GF-D8 (cell line): ENCODE data around the gene DAPK1.
A peak's percentile ranks its signal among the peaks of the same experiment; 100 is the strongest.
"Not testable (repeated sequence)": the region's sequence is repeated elsewhere in the genome, so short reads cannot be mapped to it uniquely, and the experiment has no call there.

Source experiments
- DNase-seq: peaks from one replicate; lab custom pipeline; 2025; lab: John Stamatoyannopoulos, UW

The DAPK1 gene

DNA sequence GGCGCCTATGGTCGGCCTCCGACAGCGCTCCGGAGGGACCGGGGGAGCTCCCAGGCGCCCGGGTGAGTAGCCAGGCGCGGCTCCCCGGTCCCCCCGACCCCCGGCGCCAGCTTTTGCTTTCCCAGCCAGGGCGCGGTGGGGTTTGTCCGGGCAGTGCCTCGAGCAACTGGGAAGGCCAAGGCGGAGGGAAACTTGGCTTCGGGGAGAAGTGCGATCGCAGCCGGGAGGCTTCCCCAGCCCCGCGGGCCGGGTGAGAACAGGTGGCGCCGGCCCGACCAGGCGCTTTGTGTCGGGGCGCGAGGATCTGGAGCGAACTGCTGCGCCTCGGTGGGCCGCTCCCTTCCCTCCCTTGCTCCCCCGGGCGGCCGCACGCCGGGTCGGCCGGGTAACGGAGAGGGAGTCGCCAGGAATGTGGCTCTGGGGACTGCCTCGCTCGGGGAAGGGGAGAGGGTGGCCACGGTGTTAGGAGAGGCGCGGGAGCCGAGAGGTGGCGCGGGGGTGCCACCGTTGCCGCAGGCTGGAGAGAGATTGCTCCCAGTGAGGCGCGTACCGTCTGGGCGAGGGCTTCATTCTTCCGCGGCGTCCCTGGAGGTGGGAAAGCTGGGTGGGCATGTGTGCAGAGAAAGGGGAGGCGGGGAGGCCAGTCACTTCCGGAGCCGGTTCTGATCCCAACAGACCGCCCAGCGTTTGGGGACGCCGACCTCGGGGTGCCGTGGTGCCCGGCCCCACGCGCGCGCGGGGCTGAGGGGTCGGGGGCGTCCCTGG is 561 bp downstream of the DAPK1 start:
- DNase-seq = no peak

DNA sequence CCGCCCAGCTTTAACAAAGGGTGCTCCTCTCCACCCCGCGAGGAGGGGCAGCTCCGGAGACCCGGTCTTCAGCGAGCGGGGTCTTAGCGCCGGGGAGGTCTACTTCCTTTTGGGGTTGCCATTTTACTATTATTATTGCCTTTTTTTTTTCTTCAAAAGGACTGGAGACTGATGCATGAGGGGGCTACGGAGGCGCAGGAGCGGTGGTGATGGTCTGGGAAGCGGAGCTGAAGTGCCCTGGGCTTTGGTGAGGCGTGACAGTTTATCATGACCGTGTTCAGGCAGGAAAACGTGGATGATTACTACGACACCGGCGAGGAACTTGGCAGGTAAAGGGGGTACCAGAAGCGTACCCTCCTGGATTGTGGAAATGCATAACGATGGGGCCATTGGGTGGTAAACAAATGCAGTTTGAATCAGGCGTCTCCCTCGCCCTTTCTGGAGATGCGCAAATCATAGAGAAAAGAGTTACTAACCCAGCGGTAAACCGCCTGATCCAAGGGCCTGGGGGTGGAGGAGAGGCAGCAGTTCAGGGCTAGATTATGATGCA is 1.2 kb downstream of the DAPK1 start:
- no peak for DNase-seq

- no peak for DNase-seq
Measured at GRCh38 chr9:87499424-87500017, 1.9 kb downstream of the DAPK1 start.

- DNase-seq = no peak
Measured at GRCh38 chr9:87500491-87501270, 3.0 kb downstream of the DAPK1 start.

GRCh38 chr9:87501271-87501656 is 3.6 kb downstream of the DAPK1 start:
- DNase-seq = not testable (repeated sequence)

- DNase-seq = no peak
Measured at GRCh38 chr9:87501806-87502205, 4.1 kb downstream of the DAPK1 start.

GRCh38 chr9:87502391-87503221 is 4.9 kb downstream of the DAPK1 start:
- DNase-seq = peak; percentile 82

GRCh38 chr9:87503430-87503829 is 5.8 kb downstream of the DAPK1 start:
- no peak for DNase-seq

- DNase-seq = no peak
Measured at GRCh38 chr9:87503927-87504326, 6.3 kb downstream of the DAPK1 start.

GRCh38 chr9:87504938-87505337 is 7.3 kb downstream of the DAPK1 start:
- DNase-seq = no peak

- DNase-seq = no peak
Measured at GRCh38 chr9:87505869-87506678, 8.4 kb downstream of the DAPK1 start.

- DNase-seq = no peak
Measured at GRCh38 chr9:87507576-87507975, 9.9 kb downstream of the DAPK1 start.

- no peak for DNase-seq
Measured at GRCh38 chr9:87510252-87510683, 12.6 kb downstream of the DAPK1 start.

- DNase-seq = no peak
Measured at GRCh38 chr9:87512311-87512710, 14.6 kb downstream of the DAPK1 start.

- DNase-seq = no peak
Measured at GRCh38 chr9:87513161-87513560, 15.5 kb downstream of the DAPK1 start.

DNA sequence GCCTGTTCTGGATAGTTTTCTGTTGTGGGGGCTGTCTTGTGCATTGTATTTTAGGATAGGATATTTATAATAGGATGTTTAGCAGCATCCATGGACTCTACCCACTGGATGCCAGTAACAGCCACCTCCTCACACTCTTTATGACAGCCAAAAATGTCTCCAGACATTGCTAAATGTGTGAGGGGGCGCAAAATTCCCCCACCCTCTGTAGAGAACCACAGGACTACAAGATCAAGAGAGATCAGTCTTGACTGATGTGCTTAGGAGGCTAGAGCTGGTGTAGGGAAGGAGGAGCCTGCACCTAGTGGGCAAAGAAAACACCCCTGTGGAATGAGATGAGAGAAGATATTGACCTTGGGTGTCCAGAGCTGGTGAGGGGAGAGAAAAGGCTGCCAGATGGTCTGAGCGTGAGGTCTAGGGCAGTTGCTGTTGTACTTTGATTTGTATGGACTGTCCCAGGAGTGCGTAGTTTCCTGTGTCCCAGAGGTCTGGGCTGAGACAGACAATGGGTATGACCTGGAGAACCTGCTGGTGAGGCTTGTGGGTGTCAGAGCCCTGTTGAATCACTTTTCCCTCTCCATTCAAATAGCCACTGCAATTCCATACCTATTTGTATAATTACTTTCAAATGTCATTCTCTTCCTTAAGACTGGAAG is 16.3 kb downstream of the DAPK1 start:
- no peak for DNase-seq

- DNase-seq = no peak
Measured at GRCh38 chr9:87515006-87515405, 17.3 kb downstream of the DAPK1 start.

DNA sequence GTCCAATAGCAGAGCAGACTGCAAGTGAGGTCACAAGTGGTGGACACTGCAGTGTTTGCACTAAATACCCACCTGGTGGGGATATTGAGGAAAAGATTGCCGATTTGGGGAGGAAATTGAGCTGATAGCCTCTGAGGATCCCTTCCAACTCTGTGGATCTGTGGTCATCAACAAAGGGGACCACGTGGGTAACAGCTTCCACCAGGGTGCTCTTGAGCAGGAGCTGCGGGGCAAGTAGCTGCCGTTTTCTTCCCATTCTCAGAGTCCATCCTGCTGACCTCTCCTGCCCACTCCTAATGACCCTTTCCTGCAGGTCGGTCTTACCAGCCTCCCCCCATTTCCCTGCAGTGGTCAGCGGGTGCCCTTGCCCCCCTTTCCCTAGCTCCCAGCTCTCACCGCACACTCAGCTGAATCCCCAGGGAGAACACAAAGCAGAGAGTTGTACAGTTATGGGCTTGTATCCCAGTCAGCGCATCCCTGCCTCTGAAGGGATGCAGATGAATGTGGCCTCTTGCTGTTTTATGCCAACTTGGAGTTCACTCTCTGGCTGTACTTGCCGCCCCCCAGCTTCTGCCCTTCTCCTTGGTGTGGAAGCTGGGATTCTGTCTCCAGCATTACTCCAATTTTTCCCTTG is 18.0 kb downstream of the DAPK1 start:
- DNase-seq = peak; percentile 33

DNA sequence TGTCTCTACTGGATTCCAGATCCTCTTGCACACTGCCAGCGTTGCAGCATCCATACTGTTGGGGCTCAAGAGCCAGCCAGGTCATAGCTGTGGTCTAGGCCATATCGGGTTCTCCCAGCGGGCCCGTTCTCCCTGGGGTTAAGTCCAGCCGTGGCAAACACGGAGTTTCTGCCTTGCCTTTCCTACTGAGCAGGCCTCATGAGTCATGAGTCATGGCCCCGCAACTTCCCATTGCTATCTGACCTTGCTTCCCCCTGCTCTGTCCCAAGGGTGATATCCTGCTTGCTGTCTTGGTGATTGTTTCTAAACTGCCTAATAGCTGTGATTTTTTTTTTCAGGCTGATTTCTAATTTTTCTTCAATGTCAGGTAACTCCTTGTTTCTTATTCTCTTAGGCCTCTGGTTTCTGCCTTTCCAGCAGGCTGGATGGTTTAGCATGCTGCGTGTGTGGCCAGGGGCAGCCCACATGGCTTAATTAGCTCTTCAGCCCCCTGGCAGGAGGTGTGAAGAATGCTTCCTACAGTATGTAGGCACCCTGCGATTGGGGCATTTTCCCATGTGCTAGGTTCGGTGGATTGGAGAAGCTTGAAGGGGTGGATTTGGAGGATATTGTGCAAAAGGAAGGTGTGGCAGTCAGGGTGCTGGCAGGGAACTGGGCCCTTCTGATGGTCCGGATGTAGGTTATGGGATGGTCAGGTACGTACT is 18.7 kb downstream of the DAPK1 start:
- DNase-seq = peak; percentile 77
